GM21619 (cell line): ENCODE data around the gene CCDC78.
A peak's percentile ranks its signal among the peaks of the same experiment; 100 is the strongest.
"Not testable (repeated sequence)": the region's sequence is repeated elsewhere in the genome, so short reads cannot be mapped to it uniquely, and the experiment has no call there.

Experiments used
- ATAC-seq: cut with Tn5 transposase; IDR thresholded peaks from one replicate; pipeline ENCODE4 v1.9.1; 2021; ENCODE audit not compliant: unreplicated experiment

The CCDC78 gene

GRCh38 chr16:761625-762513 lies 35.6 kb upstream of the CCDC78 start:
- ATAC-seq, result no peak

- ATAC-seq, result no peak
Measured at GRCh38 chr16:760545-761343, 34.5 kb upstream of the CCDC78 start, which contains the start of gene MSLN. TSS of gene MSLN (plus strand) at chr16:760734. CDS start at chr16:762681, 1,947 bp downstream.

DNA sequence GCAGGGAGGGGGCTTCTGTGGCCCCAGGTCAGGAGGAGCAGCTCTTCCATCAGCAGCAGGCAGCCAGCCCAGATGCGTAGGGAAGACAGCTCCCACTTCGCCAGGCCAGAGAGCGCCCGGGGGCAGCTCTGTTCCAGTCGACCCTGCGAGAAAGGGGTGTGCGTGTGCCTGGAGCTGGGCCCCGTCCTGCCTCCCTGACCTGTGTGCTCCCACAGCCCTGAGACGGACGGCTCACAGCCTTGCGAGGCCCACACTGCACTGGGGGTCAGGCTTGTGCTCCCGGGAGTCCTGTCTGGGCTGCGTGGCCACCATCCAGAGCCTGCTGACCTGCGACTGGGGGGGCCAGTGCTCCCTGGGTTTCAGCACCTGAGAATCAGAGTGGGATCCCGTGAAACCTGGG lies 33.8 kb upstream of the CCDC78 start:
- no peak for ATAC-seq

DNA sequence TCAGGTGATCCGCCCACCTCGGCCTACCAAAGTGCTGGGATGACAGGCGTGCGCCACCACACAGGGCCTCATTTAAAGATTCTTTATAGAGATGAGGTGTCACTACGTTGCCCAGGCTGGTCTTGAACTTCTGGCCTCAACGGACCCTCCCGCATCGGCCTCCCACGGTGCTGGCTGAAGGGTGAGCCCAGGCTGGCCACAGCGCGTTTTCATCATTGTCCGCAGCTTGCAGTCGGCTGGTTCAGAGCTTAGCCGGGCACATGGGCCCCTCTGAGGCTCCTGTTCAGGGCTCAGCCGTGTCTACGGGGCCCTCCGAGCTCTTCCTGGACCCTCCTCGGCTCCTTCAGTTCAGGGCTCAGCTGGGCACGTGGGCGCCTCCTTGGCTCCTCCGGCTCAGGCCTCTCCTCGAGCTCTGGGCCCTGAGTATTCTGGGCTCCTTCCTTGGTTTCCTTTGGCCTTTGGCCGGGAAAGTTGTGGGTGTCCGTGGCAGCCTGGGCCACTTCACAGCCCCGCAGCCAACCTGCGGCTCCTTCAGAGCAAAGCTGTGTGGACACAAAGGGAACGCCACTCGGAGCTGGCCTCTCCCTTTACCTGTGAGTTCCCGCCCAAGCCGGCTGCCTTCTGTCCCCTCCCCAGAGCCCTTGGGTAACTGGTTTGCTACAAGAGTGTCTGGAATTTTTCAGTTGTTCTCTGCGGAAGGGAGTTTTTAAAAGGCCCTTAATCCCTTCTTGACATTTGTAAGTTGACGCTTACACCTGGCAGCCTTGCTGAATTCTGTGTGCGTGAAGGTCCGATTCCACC lies 33.1 kb upstream of the CCDC78 start:
- ATAC-seq, result no peak

DNA sequence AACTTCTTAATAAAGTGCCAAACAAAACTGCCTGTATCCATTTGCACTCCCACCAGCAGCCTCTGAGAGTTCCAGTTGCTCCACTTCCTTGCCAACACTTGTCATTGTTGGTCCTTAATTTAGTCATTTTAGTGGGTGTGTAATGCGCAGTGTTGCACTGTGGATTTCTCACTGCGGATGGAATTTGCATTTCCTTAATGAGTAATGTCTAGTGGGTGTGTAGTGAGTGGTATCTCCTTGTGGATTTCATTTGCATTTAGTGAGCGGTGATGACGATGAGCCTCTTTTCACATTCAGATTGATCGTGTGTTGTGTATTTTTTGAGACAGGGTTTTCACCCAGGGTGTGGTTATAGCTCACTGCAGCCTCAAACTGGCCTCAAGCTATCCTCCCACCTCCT lies 30.2 kb upstream of the CCDC78 start:
- ATAC-seq, result no peak

- no peak for ATAC-seq
Measured at GRCh38 chr16:754656-755055, 28.4 kb upstream of the CCDC78 start.

- ATAC-seq, result not testable (repeated sequence)
Measured at GRCh38 chr16:754121-754607, 27.9 kb upstream of the CCDC78 start.

GRCh38 chr16:752007-752312 lies 25.7 kb upstream of the CCDC78 start:
- no peak for ATAC-seq

GRCh38 chr16:751152-752006 lies 25.1 kb upstream of the CCDC78 start:
- ATAC-seq, result no peak

GRCh38 chr16:750485-750884 lies 24.2 kb upstream of the CCDC78 start:
- no peak for ATAC-seq

- no peak for ATAC-seq
Measured at GRCh38 chr16:749010-749409, 22.8 kb upstream of the CCDC78 start.

- no peak for ATAC-seq
Measured at GRCh38 chr16:747978-748746, 21.9 kb upstream of the CCDC78 start.

DNA sequence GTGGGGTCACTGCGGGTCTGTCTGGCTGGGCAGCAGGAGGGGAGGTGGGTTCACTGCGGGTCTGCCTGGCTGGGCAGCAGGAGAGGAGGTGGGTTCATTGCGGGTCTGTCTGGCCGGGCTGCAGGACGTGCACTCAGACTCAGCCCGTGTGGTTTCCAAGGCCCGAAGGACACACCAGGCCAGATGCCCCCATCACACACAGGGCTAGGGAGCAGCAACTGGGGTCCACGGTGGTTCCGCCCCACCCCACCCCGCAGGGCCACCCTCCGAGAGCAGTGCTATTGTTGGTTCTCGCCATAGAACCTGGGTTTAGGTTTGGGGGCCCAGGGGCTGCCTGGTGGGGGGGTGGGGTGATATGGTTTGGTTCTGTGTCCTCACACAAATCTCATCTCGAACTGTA lies 20.4 kb upstream of the CCDC78 start:
- ATAC-seq, result no peak

DNA sequence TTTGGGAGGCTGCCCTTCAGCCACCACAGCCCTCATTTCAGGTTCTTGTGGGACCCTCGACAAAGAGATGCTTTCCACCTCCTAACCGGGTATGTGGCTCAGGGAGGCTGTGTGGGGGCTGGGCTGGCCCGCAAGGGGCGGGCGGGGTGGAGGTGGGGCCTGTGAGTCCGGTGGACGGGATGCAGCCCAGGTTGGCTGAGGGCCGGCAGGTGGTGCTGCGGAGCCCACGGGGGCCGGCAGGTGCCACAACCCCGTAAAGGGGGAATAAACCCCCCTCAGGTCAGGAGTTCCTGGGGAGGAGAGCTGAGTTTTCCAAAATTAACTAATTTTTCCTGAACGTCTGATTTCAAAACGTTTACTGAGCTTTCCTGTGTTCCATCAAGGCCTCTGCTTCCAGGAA lies 19.5 kb upstream of the CCDC78 start:
- no peak for ATAC-seq

DNA sequence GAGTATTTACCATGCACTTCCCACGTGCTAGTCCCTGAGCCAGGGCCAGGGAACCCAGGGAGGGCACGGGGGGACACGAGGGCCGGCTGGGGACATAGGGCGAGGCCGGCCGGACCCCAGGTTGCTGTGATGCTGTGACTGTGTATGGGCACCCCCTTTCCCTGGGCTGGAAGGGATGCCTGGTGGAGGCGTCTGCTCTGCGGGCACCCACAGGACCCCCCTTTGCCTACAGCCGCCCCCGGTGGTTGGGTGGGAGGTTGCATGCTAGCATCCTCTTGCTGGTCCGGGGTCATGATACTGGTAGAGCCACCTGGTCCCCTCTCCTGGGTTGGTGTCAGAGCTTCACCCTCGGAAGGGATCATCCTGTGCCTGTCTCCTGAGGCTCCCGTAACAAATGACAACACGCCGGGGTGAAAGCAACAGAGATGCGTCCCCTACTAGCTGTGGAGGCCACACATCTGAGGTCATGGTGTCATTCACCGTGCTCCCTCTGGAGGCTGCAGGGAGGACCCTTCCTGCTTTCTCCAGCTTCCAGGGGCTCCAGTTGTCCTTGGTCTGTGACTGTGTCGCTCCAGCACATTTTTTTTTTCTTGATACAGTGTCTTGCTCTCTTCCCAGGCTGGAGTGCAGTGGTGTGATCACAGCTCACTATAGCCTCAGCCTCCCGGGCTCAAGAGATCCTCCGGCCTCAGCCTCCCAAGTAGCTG lies 17.7 kb upstream of the CCDC78 start:
- ATAC-seq, result no peak

GRCh38 chr16:742894-743293 lies 16.7 kb upstream of the CCDC78 start:
- ATAC-seq, result not testable (repeated sequence)

- no peak for ATAC-seq
Measured at GRCh38 chr16:741986-742629, 15.9 kb upstream of the CCDC78 start.

DNA sequence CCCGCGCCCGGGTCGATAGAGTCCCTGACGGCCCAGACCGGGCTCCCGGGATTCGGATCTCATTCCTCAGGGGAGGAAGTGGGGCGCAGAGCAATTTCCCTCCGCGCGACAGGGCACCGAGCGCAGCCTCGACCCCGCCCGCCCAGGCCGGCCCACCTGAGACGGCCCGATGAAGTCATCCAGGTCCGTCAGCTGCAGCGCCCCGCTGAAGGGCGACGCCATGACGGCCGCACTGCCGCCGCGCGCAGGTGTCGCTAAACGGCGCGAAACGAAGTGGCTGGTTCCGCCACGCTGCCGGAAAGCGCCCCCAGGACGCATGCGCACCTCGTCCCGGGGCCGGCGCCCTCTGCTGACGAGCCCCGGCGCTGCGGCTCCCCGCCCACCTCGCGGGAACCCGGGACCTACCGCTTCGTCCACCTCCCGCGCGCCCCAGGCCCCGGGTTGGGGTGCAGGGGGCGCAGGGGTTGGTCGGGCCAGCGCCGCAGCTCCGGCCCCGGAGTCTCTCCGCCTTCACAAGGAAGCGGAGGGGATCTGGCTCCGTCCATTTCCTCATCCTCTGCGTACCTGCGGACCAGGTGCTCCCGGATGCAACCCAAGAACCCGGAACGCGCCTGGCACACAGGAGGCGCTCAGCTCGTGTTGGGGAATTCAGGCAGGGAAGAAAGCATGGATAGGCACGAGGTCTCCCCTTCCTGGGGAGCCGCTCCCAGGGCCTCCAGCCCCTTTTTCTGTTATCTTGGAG lies 14.7 kb upstream of the CCDC78 start, which contains the start of gene CIAO3:
TSS of gene CIAO3 (minus strand) at position 234 of the 742 bp plus-strand sequence. CDS start at position 222, 12 bp downstream.
- ATAC-seq, result peak; percentile 67
